B cell (primary cell): ENCODE measurements around the gene SH3GLB2. TPM values are rescaled to one million over a fixed set of nuclear protein-coding genes. Genes with fewer than 3 reads are reported as not detected.

Source experiments
- ATAC-seq: fragments of 200-7000 bp; cut with Tn5 transposase; one replicate; pipeline ENCODE4 v1.10.0; 2021; ENCODE audit warnings: low read depth, mild to moderate bottlenecking, moderate number of reproducible peaks, moderate library complexity
- CTCF ChIA-PET: fragments of 350-600 bp; sonication (Branson Sonifier 250); formaldehyde crosslinking; loops from one replicate; lab custom pipeline; 2021; ENCODE audit warnings: antibody characterized with exemption, inconsistent platforms; lab: Charles Lee
- POLR2A ChIA-PET: fragments of 350-600 bp; sonication (Branson Sonifier 250); formaldehyde crosslinking; loops from one replicate; lab custom pipeline; 2021; ENCODE audit warnings: antibody characterized with exemption; lab: Charles Lee
- DNase-seq: peaks from one replicate; pipeline ENCODE4 v3.0.0; 2013
- H2AFZ ChIP-seq: 2 replicates; pipeline ENCODE4 v1.6.1; 2012; ENCODE audit warnings: mild to moderate bottlenecking, low read depth, low read length; ENCODE audit not compliant: insufficient read depth, poor library complexity, severe bottlenecking
- H3K27ac ChIP-seq, 2 donors: 1 replicate in 1 of 2; 2 replicates in 1 of 2; pipeline ENCODE4 v1.5.1; 2012 to 2013; ENCODE audit warnings: low read length in 2 of 2, mild to moderate bottlenecking in 2 of 2, moderate library complexity in 1 of 2
- H3K27me3 ChIP-seq, 4 experiments: fragments of 200-600 bp in 1 of 4; sonication (generic) in 1 of 4; replicated peaks in 1 of 4; 1 replicate in 2 of 4; 2 replicates in 2 of 4; pipeline versions ENCODE4 v1.6.1 to v1.7.0; 2013 to 2016; ENCODE audit warnings: low read length in 3 of 4, mild to moderate bottlenecking in 2 of 4, mixed read lengths in 1 of 4, moderate library complexity in 1 of 4; ENCODE audit not compliant: insufficient read depth in 4 of 4, control insufficient read depth in 3 of 4; ENCODE audit errors: control extremely low read depth in 1 of 4
- H3K36me3 ChIP-seq, 2 experiments: replicated peaks in 1 of 2; 1 replicate in 1 of 2; 2 replicates in 1 of 2; pipeline versions ENCODE4 v1.6.1 to v1.7.1; 2013; ENCODE audit warnings: low read length in 1 of 2; ENCODE audit not compliant: insufficient read depth in 2 of 2, control insufficient read depth in 1 of 2; ENCODE audit errors: control extremely low read depth in 1 of 2, extremely low read depth in 1 of 2
- H3K4me1 ChIP-seq, 2 donors: fragments of 200-600 bp in 1 of 2; sonication (generic) in 1 of 2; 1 replicate in 1 of 2; 2 replicates in 1 of 2; pipeline versions ENCODE4 v1.5.1 to v1.6.1; 2013 to 2017; ENCODE audit warnings: low read length in 2 of 2; ENCODE audit not compliant: control insufficient read depth in 2 of 2, insufficient read depth in 2 of 2
- H3K4me2 ChIP-seq: replicated peaks from 2 replicates; pipeline ENCODE3; 2012; ENCODE audit warnings: mild to moderate bottlenecking, low read depth, low read length; ENCODE audit not compliant: poor library complexity, severe bottlenecking
- H3K4me3 ChIP-seq, 5 experiments: fragments of 200-600 bp in 1 of 5; sonication (generic) in 1 of 5; 1 replicate in 3 of 5; 2 replicates in 2 of 5; pipeline versions ENCODE4 v1.5.1 to v1.7.0; 2011 to 2016; ENCODE audit warnings: low read length in 4 of 5, mild to moderate bottlenecking in 4 of 5, low read depth in 2 of 5, control low read depth in 1 of 5, moderate library complexity in 1 of 5; ENCODE audit not compliant: insufficient read depth in 1 of 5; ENCODE audit errors: control extremely low read depth in 1 of 5, extremely low read depth in 1 of 5
- H3K79me2 ChIP-seq: fragments of 200-600 bp; sonication (generic); one replicate; pipeline ENCODE4 v1.6.0; 2016; ENCODE audit warnings: low read length; ENCODE audit not compliant: control insufficient read depth, insufficient read depth
- H3K9ac ChIP-seq: fragments of 200-600 bp; sonication (generic); 2 replicates; pipeline ENCODE4 v1.6.1; 2017; ENCODE audit warnings: mild to moderate bottlenecking, low read length, moderate library complexity
- H3K9me3 ChIP-seq, 3 donors: one replicate each; pipeline versions ENCODE4 v1.6.1 to v1.7.1; 2013; ENCODE audit warnings: low read length in 2 of 3; ENCODE audit not compliant: control insufficient read depth in 2 of 3, insufficient read depth in 1 of 3; ENCODE audit errors: control extremely low read depth in 1 of 3
- H4K20me1 ChIP-seq: 2 replicates; pipeline ENCODE4 v1.6.0; 2012; ENCODE audit warnings: mild to moderate bottlenecking, low read length; ENCODE audit not compliant: insufficient read depth, control insufficient read depth, poor library complexity, severe bottlenecking
- H3K27ac Mint-ChIP-seq: one replicate; pipeline ENCODE4 v1.8.0; 2021; ENCODE audit warnings: mixed read lengths
- H3K27me3 Mint-ChIP-seq: one replicate; pipeline ENCODE4 v1.8.0; 2021; ENCODE audit warnings: mixed read lengths
- H3K4me1 Mint-ChIP-seq: one replicate; pipeline ENCODE4 v1.8.0; 2021; ENCODE audit warnings: mixed read lengths
- H3K4me3 Mint-ChIP-seq: one replicate; pipeline ENCODE4 v1.8.0; 2021; ENCODE audit warnings: mixed read lengths
- H3K9me3 Mint-ChIP-seq: one replicate; pipeline ENCODE4 v1.8.0; 2022; ENCODE audit warnings: mixed read lengths; ENCODE audit not compliant: insufficient read depth
- EZH2 ChIP-seq: IDR thresholded peaks from 2 replicates; pipeline ENCODE4 v1.6.1; 2012; ENCODE audit warnings: borderline replicate concordance, low read depth, mild to moderate bottlenecking, moderate library complexity, low read length; ENCODE audit not compliant: insufficient read depth, poor library complexity, severe bottlenecking
- WGBS: methylation state at CpG from one replicate; pipeline ENCODE4 v1.1.5; 2013; ENCODE audit warnings: missing lambda C conversion rate; ENCODE audit not compliant: insufficient coverage; 5-methylcytosine and 5-hydroxymethylcytosine counted together
- intact Hi-C: fragments of 100-400 bp; cut with micrococcal nuclease; formaldehyde crosslinking; loops from one replicate; pipeline ENCODE4 v1.10.0; 2022
- polyA plus RNA-seq: library from polyadenylated mRNA; depleted of rRNA; stranded (reverse); fragments of >200 nt; gene quantifications from 2 replicates; pipeline ENCODE4 v1.2.3, GENCODE V29; 2012
- total RNA-seq, 2 donors: library from RNA; stranded (reverse); fragments of 120-200 nt in 1 of 2; gene quantifications; 1 replicate in 1 of 2; 2 replicates in 1 of 2; pipeline versions ENCODE4 v1.2.3 to v1.2.4, GENCODE V29; 2013 to 2022
- TF ChIP-seq, protein P1 (sequence below): fragments of 200-600 bp; IDR thresholded peaks from one replicate; pipeline ENCODE4 v1.8.0; 2022; ENCODE audit warnings: antibody characterized with exemption, mild to moderate bottlenecking

SH3GLB2 gene
- total and polyA plus RNA-seq, 2 donors (not counting 1 experiment from before 2014, with no cell fraction given) = 110 to 176 TPM

GRCh38 chr9:129058965-129059795 lies 31.0 kb upstream of the SH3GLB2 start:
- no peaks in the 10 kb centered on the region for H3K4me1 Mint-ChIP-seq
- Histone ChIP-seq H3K79me2 (no peaks in the 10 kb centered on the region), H3K4me2 (no peak overlapping the region), H2AFZ (no peak overlapping the region), H3K4me3 (no peak overlapping the region), H3K4me1 (no peaks in the 10 kb centered on the region), H3K9me3 (no peaks in the 10 kb centered on the region), H3K36me3 (peaks cover 3 to 44% of the 10 kb centered on the region in 2 experiments), H3K9ac (no peak overlapping the region), H3K27me3 (no peaks in the 10 kb centered on the region), H3K27ac (no peak overlapping the region), H4K20me1 (no peaks in the 10 kb centered on the region)
- ATAC-seq = no peak
- WGBS = 95% methylated on average over 20 of the region's 21 CpGs
- ChIA-PET POLR2A (no interaction called here), CTCF (interaction anchor here (0.7 kb wide), 1 partner anchor 52 kb away, joined by 4 read pairs; no protein-coding TSS in a partner anchor)
- H3K27me3 Mint-ChIP-seq = no peaks in the 10 kb centered on the region
- no peak overlapping the region for H3K4me3 Mint-ChIP-seq
- DNase-seq = no peak
- no peak overlapping the region for H3K27ac Mint-ChIP-seq
- H3K9me3 Mint-ChIP-seq = no peaks in the 10 kb centered on the region
- TF ChIP-seq, protein P1, sequence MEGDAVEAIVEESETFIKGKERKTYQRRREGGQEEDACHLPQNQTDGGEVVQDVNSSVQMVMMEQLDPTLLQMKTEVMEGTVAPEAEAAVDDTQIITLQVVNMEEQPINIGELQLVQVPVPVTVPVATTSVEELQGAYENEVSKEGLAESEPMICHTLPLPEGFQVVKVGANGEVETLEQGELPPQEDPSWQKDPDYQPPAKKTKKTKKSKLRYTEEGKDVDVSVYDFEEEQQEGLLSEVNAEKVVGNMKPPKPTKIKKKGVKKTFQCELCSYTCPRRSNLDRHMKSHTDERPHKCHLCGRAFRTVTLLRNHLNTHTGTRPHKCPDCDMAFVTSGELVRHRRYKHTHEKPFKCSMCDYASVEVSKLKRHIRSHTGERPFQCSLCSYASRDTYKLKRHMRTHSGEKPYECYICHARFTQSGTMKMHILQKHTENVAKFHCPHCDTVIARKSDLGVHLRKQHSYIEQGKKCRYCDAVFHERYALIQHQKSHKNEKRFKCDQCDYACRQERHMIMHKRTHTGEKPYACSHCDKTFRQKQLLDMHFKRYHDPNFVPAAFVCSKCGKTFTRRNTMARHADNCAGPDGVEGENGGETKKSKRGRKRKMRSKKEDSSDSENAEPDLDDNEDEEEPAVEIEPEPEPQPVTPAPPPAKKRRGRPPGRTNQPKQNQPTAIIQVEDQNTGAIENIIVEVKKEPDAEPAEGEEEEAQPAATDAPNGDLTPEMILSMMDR = no peak
- no peak for TF ChIP-seq EZH2
- intact Hi-C loops = no loop called here
